Fibroblast of the aortic adventitia (primary cell): Measurements from ENCODE around the gene DICER1. TPM values are rescaled to one million over a fixed set of nuclear protein-coding genes. Genes with fewer than 3 reads are reported as not detected.

Experiments used
- small RNA-seq: library from RNA; depleted of rRNA; stranded (forward); fragments of <200 nt; gene quantifications from one replicate; pipeline ENCODE3, GENCODE V24; 2012
- total RNA-seq: library from RNA; depleted of rRNA; stranded (reverse); fragments of >200 nt; gene quantifications from 2 replicates; pipeline ENCODE4 v1.2.3, GENCODE V29; 2012; ENCODE audit warnings: low replicate concordance

Gene DICER1
- total RNA-seq, 1 donor, result 46.6 TPM

Small RNA genes lying within 50 kb of the gene (small RNA-seq; reads per million reads assigned to genes)
- gene MIR3173, result 1.5 reads per million, percentile 56 among the genes with 10 or more reads in this experiment

Other genes starting within 250 kb of the DICER1 start
- gene CLMN, start 162.4 kb upstream of the DICER1 start, total RNA-seq, result 0.36 and 1.8 TPM in 2 replicates